Activated B cell treated with CpG ODN at 0.5 μM for 24 hours (primary cell): ENCODE measurements around the gene NMUR2. TPM values are rescaled to one million over a fixed set of nuclear protein-coding genes. Genes with fewer than 3 reads are reported as not detected.

Experiments used
- ATAC-seq: fragments of 200-7000 bp; cut with Tn5 transposase; one replicate; pipeline ENCODE4 v1.10.0; 2021; ENCODE audit warnings: low read depth, mild to moderate bottlenecking, moderate library complexity
- CTCF ChIA-PET: fragments of 350-600 bp; sonication (Branson Sonifier 250); formaldehyde crosslinking; loops from one replicate; lab custom pipeline; 2021; ENCODE audit warnings: antibody characterized with exemption; lab: Charles Lee
- POLR2A ChIA-PET: fragments of 350-600 bp; sonication (Branson Sonifier 250); formaldehyde crosslinking; loops from one replicate; lab custom pipeline; 2021; ENCODE audit warnings: antibody characterized with exemption; lab: Charles Lee
- DNase-seq: peaks from one replicate; pipeline ENCODE4 v3.0.0; 2022
- H3K27ac Mint-ChIP-seq: one replicate; pipeline ENCODE4 v1.8.0; 2020; ENCODE audit warnings: mixed read lengths
- H3K27me3 Mint-ChIP-seq: one replicate; pipeline ENCODE4 v1.8.0; 2021; ENCODE audit warnings: mixed read lengths
- H3K36me3 Mint-ChIP-seq: one replicate; pipeline ENCODE4 v1.8.0; 2021; ENCODE audit warnings: low read depth, mixed read lengths
- H3K4me1 Mint-ChIP-seq: one replicate; pipeline ENCODE4 v1.8.0; 2021; ENCODE audit warnings: mixed read lengths
- H3K4me3 Mint-ChIP-seq: one replicate; pipeline ENCODE4 v1.8.0; 2020; ENCODE audit warnings: mild to moderate bottlenecking, mixed read lengths
- H3K9me3 Mint-ChIP-seq: one replicate; pipeline ENCODE4 v1.8.0; 2020; ENCODE audit warnings: mixed read lengths
- CTCF ChIP-seq: fragments of 200-600 bp; IDR thresholded peaks from one replicate; pipeline ENCODE4 v1.8.0; 2022; ENCODE audit warnings: antibody characterized with exemption, mild to moderate bottlenecking
- intact Hi-C: fragments of 100-400 bp; cut with micrococcal nuclease; formaldehyde crosslinking; loops from one replicate; pipeline ENCODE4 v1.15.1; 2024
- total RNA-seq: library from RNA; stranded (reverse); gene quantifications from 2 replicates; pipeline ENCODE4 v1.2.3, GENCODE V29; 2022

Gene NMUR2
- total RNA-seq, 1 donor from 2014 or later, result not detected

- no peaks in the 10 kb centered on the region for H3K27me3 Mint-ChIP-seq
- CTCF ChIA-PET, result no interaction called here
- H3K9me3 Mint-ChIP-seq, result no peaks in the 10 kb centered on the region
- DNase-seq, result no peak
- H3K36me3 Mint-ChIP-seq, result no peaks in the 10 kb centered on the region
- no peaks in the 10 kb centered on the region for H3K4me1 Mint-ChIP-seq
- no peak for TF ChIP-seq CTCF
- intact Hi-C loops, result no loop called here
- POLR2A ChIA-PET, result no interaction called here
- H3K27ac Mint-ChIP-seq, result no peak overlapping the region
- ATAC-seq, result no peak
- no peak overlapping the region for H3K4me3 Mint-ChIP-seq
Observed at GRCh38 chr5:152356506-152356905, 48.6 kb downstream of the NMUR2 start.

GRCh38 chr5:152355061-152355460 lies 50.0 kb downstream of the NMUR2 start:
- no peak for DNase-seq
- TF ChIP-seq CTCF, result no peak
- ChIA-PET CTCF (no interaction called here), POLR2A (no interaction called here)
- no peaks in the 10 kb centered on the region for H3K9me3 Mint-ChIP-seq
- ATAC-seq, result no peak
- H3K27me3 Mint-ChIP-seq, result no peaks in the 10 kb centered on the region
- intact Hi-C loops, result no loop called here
- H3K4me1 Mint-ChIP-seq, result no peaks in the 10 kb centered on the region
- no peak overlapping the region for H3K27ac Mint-ChIP-seq
- H3K36me3 Mint-ChIP-seq, result no peaks in the 10 kb centered on the region
- H3K4me3 Mint-ChIP-seq, result no peak overlapping the region

- intact Hi-C loops, result no loop called here
- CTCF ChIA-PET, result no interaction called here
- Mint-ChIP-seq H3K9me3 (no peaks in the 10 kb centered on the region), H3K4me3 (no peak overlapping the region), H3K36me3 (no peaks in the 10 kb centered on the region), H3K27ac (no peak overlapping the region), H3K4me1 (no peaks in the 10 kb centered on the region), H3K27me3 (no peaks in the 10 kb centered on the region)
- no peak for ATAC-seq
- POLR2A ChIA-PET, result no interaction called here
- DNase-seq, result no peak
- TF ChIP-seq CTCF, result no peak
Observed at GRCh38 chr5:152353001-152353400, 52.1 kb downstream of the NMUR2 start.

- H3K9me3 Mint-ChIP-seq, result no peaks in the 10 kb centered on the region
- CTCF ChIA-PET, result interaction anchor here (1.5 to 1.9 kb wide), 2 partner anchors 13 to 524 kb away, joined by 3 to 10 read pairs; no protein-coding TSS in a partner anchor
- intact Hi-C loops, result loop anchor here (5.0 kb wide), 1 partner anchor 523 kb away; no protein-coding TSS in a partner anchor
- no peak for ATAC-seq
- no peaks in the 10 kb centered on the region for H3K4me1 Mint-ChIP-seq
- TF ChIP-seq CTCF, result no peak
- DNase-seq, result no peak
- H3K4me3 Mint-ChIP-seq, result no peak overlapping the region
- no peaks in the 10 kb centered on the region for H3K27me3 Mint-ChIP-seq
- H3K36me3 Mint-ChIP-seq, result no peaks in the 10 kb centered on the region
- POLR2A ChIA-PET, result no interaction called here
- no peak overlapping the region for H3K27ac Mint-ChIP-seq
Observed at GRCh38 chr5:152349683-152350526, 55.2 kb downstream of the NMUR2 start.
